HuH-7.5 (cell line): ENCODE data around the gene STPG3.
A peak's percentile ranks its signal among the peaks of the same experiment; 100 is the strongest.

ENCODE experiments used
- DNase-seq: peaks from one replicate; pipeline ENCODE4 v3.0.0; 2011; ENCODE audit warnings: low spot score

STPG3 gene

DNA sequence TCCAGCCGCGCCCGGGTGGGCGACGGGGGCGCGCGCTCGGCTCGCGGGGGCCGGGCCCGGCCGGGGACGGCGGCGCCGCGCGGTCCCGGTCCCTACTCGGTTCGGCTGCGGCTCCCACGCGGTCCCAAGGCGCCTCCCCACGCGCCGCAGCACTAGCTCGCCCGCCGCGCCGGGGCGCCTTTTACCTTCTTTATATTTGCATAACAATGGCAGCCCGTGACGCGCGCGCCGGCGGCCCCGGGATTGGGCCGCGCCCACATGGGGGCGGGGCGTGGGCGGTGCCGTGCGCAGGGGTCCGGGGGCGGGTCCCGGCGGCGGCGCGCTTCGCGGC lies 51.0 kb downstream of the STPG3 start, which contains the start of gene NRARP:
NRARP (minus strand) TSS at position 154 of the 331 bp plus-strand sequence. CDS start 343 bp downstream, outside the sequence.
- no peak for DNase-seq

DNA sequence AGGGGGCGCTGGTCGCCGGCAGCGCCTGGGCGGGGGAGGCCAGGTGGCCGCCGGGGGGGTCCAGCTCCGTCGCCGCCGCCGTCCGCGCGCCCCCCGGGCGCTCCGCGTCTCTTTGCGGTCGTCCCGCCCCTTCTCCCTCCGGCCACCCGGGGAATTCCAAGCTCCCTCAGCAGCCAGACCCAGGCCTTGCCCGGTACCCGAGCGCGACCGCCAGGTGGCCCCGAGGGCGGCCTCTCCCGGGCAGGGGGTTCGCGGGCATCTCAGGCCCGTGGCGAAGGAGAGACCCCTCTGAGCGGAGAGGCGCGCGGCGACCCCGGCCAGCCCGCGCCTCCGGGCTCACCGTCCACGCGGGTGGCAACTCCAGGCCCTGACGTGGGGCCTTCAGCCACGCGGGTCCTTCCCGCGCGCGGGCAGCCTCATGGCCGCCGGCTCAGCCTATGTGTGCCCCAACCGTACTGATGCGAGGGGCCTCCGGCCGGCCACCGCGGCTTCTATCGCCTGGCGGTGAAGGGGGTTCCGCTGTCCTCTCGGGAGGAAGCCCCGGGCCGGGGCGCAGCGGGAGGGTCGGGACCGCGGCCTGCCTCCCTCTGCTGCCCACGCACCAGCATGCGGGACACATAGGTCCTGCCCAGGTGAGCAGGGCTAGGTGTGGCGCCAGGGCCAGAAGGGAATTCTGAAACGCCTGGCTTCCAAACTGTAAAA lies 51.5 kb downstream of the STPG3 start:
- DNase-seq = peak; percentile 98
